GM19463 (cell line): Measurements from ENCODE around the gene WWOX.

Experiments used
- ATAC-seq: cut with Tn5 transposase; IDR thresholded peaks from one replicate; pipeline ENCODE4 v1.9.1; 2021; ENCODE audit warnings: mild to moderate bottlenecking, moderate library complexity; ENCODE audit not compliant: unreplicated experiment

WWOX gene

GRCh38 chr16:78630102-78630501 lies 530.6 kb downstream of the WWOX start:
- ATAC-seq, result no peak

DNA sequence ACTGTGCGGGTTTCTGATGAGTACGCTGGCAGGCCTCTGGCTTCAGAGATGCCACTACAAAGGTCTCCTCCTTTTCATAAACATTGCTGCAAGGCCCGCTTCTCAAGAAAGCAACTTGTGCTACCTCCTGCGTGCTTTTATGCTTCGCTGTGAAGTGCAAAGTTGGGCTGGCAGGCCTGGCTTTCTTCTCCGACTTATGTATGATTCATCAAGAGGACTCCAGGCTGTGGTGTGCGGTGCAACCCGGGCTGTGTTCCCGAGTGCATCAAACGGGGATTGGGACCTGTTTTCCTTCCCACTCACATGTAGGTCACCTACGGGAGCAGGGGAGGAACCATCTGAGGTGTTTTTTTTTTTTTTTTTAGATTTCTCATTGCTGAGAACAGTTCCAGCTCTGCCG lies 534.1 kb downstream of the WWOX start:
- no peak for ATAC-seq

DNA sequence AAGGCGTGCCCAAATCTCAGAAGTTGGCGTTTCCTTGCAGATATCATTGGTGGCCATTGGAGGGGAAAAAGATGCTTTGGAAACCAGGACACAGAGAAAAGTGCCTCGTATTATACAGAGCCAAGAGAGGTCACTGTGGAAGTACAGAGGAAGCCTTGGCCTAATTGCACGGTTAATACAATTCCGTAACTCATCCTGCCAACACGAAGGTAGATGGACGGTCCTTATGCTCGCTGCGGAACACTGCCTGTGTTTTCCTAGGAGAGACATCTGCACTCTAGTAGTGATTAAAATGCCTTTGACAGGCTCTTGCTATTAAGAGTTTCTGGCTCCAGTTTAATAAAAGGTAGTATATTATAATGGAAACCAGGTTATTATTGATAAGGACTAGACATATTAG lies 536.4 kb downstream of the WWOX start:
- ATAC-seq, result no peak

DNA sequence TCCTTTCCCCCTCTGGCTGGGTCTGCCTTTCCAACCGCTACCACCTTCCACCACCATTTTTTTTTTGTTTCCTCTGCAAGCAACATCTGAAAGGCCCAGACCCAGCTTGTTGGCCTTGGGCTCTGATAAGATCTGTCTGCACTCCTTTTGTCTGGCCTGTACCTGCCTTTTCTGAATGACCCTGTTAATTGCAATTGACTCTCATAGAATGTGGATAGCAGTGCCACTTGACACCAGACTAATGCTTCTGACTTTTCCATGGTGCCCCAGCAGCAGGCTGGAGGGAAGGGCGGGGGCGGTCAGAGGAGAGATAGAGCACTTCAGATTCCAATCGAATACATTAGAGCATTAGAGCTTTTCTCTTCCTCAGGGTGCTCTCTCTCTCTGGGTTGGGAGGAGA lies 538.9 kb downstream of the WWOX start:
- ATAC-seq, result no peak

DNA sequence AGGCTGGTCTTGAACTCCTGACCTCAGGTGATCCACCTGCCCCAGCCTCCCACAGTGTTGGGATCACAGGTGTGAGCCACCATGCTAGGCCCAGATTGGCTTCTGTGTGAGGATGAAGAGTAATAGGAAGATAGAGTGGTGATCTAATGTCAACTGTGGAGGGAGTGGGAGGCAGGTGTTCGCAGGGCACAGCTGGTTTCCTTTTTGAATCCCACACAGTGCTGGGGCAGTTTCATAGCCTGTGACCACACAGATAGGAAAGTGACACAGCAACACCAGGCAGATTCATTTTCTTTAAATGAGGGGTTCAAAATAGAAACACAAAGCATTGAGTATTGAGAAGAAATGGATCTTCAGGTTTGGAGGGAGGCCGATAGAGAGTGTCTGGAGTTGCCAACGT lies 540.3 kb downstream of the WWOX start:
- peak; percentile 69 for ATAC-seq

DNA sequence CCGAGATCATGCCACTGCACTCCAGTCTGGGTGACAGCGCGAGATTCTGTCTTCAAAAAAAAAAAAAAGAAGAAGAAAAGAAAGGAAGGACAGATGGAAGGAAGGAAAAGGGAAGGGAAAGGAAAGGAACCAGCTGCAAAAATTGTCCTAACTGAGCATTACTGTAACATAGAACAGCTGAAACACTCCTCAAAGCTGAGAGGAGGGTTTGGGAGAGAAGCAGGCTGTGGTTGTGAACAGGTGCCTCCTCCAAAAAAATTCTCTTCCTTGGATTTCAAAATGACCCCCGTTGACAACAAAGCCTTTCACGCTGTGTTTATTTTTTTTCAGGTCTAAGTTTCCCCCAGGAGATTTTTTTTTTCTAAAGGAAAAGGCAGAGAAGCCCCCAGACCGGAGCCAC lies 541.4 kb downstream of the WWOX start:
- ATAC-seq, result no peak

GRCh38 chr16:78641433-78641832 lies 542.0 kb downstream of the WWOX start:
- ATAC-seq, result no peak

DNA sequence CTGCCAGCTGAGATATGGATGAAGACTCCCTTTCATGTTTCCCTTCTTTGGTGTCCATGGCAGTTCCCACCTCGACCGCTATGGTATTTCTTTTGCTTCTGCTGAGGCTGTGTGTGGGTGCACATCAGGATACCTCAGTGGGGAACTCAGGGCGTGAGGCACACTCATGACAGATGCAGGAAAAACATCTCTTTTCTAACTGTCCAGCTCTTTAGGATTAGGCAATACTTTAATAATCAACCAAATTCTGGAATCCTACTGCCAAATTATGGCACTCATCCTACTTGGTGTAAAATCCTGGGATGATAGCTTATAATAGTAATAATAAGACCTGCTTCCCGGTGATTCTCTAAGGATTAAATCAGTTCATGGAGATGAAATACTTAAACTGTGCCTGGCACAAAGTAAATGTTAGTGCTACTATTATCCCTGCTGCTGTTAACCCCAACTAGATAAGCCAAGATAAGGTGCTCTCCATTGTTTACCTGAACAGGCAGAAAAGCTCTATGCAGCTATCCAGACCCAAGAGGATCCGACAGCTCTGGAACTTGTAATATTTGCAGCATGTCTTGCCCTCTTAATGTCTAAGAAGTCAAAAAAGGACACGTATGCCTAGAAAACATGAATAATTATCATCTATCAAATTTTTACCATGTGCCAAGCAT lies 543.3 kb downstream of the WWOX start:
- no peak for ATAC-seq

DNA sequence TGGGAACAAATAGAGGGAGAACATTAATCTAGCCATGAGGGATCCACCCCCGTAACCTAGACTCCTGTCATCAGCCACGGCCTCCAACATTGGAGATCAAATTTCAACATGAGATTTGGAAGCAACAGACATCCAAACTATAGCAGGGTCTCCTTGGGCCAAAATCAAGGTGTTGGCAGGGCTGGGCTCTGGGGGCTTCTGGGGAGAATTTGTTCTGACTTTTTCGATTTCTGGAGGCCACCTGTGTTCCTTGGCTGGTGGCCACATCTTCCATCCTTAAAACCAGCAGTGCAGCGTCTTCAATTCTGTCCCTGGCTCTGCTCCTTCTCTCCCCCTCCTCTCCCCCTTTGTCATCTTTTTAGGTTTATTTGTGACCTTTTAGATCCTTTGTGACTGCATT lies 546.2 kb downstream of the WWOX start:
- no peak for ATAC-seq

GRCh38 chr16:78647019-78647418 lies 547.6 kb downstream of the WWOX start:
- ATAC-seq, result no peak

- no peak for ATAC-seq
These were observed 548.0 kb downstream of the WWOX start for GRCh38 chr16:78647491-78647890.

GRCh38 chr16:78648517-78648916 lies 549.1 kb downstream of the WWOX start:
- ATAC-seq, result no peak

DNA sequence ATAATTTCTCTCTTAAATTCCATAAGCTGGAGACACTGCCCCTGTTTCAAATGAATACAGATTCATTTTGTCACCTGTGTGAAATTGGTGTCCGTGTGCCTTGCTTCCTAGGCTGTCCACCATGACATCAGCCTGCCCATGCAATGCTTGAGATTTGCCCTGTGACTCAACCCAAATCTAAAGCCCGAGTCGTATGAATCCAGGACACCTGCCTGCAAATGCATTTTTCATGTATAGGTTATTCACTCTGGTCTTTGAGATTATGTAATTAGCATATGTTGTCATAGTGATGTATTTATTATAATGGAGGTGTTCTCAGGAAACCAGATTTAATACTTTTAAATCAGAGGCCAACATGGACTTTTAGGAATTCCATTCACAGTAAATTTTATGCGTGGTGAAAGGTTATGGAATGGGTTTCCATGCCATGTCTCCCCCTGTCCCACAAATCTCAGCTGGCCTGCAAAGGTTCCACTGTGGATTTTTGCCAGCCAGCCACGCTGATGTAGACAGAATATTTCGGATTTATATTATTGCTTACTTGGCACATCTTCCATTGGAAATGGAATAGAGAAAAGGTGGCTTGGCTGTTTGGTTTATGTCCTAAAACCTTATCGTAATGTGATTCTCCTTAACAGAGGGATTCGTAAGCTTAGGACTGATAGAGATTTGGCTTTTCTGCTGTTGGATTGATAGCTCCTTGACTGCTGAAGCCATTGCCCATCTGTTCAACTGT lies 551.1 kb downstream of the WWOX start:
- no peak for ATAC-seq

DNA sequence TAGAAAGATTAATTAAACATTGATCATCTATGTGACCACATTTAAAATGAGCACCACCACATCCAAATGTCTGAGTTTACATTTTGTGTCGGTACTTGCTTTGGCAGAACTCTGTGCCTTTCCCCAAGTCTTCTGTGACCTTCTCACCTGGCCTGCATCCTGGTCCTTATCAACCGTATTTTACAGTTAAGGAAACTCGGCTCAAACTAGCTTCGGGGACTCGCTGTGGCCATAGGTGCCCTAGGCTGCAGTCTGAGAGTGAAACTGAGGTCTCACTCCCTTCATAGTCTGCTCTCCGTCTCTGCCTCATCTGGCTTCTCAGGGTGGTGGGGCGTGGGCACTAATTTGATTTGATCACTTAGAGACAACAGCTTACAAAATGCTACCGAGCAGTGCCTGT lies 555.5 kb downstream of the WWOX start:
- ATAC-seq, result no peak

DNA sequence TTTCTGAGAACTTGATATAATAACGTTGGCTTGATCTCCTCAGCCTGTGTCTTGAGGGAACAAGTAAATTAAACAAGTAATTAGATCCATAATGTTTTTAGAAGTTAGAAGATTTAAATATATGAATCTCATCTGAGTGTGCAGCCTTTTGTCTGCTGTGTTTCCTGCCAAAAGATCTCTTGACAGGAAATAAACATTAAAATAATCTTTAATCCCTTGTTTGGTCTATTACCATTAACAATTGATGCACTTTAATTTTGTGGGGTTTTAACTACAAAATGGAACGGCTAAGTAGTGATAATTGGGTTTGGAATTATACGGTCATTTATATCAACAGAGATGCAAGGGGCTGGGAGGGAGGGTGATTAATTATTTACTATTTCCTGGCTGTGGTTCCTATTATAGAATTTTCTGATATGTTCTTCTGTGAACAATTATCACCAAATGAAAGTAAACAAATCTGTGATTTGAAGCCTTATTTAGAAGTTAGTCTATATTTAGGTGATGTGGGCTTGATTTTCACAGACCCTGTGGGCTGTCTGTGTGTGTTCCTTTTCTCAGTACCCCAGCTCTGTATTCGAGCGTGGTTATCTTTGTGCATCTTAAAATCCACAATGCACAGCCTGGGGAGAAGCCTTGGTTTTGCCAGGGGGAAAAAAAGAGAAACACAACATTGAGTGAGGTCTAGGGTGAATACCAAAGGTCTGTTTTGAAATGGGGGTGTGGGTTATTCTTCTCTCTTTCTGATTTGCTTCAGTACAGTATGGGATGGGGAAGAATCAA lies 556.1 kb downstream of the WWOX start:
- no peak for ATAC-seq

GRCh38 chr16:78656887-78657286 lies 557.4 kb downstream of the WWOX start:
- ATAC-seq, result no peak

DNA sequence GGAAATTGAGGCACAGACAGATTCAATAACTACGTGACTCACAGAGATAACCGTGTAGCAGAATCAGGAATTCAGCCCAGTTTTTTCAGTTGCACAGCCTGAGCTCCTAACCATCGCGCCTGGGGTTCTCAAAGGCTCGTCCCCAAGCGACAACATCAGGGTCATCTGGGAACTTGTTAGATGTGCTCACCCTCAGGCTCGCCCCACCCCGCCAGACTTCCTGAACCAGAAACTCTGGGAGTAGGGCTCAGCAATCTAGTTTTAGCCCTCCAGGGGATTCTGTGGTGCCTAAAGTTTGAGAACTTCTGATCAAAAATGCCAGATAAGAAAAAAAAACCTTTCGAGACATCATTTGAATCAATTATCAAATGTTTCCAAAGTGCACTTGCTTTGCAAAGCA lies 559.8 kb downstream of the WWOX start:
- no peak for ATAC-seq

- ATAC-seq, result no peak
These were observed 560.3 kb downstream of the WWOX start for GRCh38 chr16:78659668-78660217.

DNA sequence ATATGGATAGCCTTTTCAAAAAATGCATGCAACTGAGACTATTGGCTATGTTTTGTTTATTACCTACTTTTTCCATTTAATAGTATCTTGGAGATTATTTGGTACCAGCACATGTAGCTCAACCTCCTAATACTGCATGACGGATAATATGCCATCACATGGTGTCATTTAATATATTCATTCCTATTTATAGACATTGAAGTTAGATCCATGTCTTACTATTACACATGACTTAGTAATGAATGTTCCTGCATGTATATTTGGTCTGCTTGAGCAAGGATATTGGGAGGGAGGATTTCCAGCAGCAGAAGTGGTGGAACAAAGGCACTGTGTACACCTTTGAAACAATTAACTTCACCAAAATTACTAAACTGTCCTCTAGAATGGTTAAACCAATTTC lies 561.3 kb downstream of the WWOX start:
- ATAC-seq, result no peak

- ATAC-seq, result no peak
These were observed 564.2 kb downstream of the WWOX start for GRCh38 chr16:78663690-78664089.
